ENCODE data around the gene TUBG1. TPM values are rescaled to one million over a fixed set of nuclear protein-coding genes. Genes with fewer than 3 reads are reported as not detected.
A peak's percentile ranks its signal among the peaks of the same experiment; 100 is the strongest.

The TUBG1 gene
- total RNA-seq, 4 donors from 2014 or later: 15.3 to 45.6 (median 21.6) TPM

DNA sequence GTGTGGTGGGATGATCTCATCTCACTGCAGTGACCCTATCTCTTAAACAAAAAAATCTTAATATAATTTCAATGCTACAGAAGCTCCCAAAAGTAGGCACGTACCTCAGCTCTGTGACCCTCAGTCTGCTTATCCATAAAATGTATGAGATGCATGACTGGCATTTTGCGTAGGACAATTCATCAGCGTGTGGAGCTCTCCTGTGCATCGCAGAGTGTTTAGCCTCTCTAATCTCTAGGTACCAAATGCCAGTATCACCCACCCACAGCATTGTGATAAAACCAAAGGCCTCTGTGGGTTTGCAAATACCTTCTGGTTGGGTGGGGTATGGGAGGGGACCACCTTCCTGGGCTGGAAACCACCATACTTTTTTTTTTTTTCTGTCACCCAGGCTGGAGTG is 30.6 kb downstream of the TUBG1 start:
- WGBS, 2 donors: 86 to 88% methylated on average over 4 of the region's 4 CpGs
- H3K27me3 ChIP-seq: no peaks in the 10 kb centered on the region
- H3K4me1 ChIP-seq: no peaks in the 10 kb centered on the region
- H3K27ac ChIP-seq: no peak overlapping the region
- no peaks in the 10 kb centered on the region for H3K9me3 ChIP-seq
- no peaks in the 10 kb centered on the region for H3K36me3 ChIP-seq
- no peak for TF ChIP-seq POLR2A (IDR thresholded peaks at IDR 0.05)
- no peak for TF ChIP-seq CTCF (IDR thresholded peaks at IDR 0.05)
- TF ChIP-seq EP300 (IDR thresholded peaks at IDR 0.05): no peak
- no peak overlapping the region for H3K4me3 ChIP-seq
- DNase-seq (ENCODE audit: low spot score in 2 of 2): no peak

DNA sequence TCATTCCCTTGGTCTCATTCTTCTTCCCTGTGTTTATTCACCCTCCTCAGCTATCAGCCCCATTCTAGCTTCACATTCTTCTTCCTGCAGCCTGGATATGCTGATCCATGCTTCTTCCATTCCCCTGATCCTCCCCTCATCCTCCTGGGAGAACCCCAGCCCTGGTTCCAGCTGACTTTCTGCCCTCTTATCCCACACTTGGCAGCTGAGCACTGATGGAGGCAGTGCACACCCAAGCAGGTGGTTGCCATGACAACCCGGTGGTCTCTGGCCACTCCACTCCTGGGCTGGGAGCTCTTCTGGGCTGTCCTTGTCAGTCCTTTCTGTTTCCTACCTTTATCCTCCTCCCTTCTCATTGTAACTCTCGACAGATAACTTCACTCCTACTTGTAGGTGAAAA is 32.9 kb downstream of the TUBG1 start:
- H3K36me3 ChIP-seq: no peaks in the 10 kb centered on the region
- no peak for DNase-seq (ENCODE audit: low spot score in 2 of 2)
- H3K4me3 ChIP-seq: no peak overlapping the region
- H3K27me3 ChIP-seq: no peaks in the 10 kb centered on the region
- no peaks in the 10 kb centered on the region for H3K4me1 ChIP-seq
- TF ChIP-seq CTCF (IDR thresholded peaks at IDR 0.05) (no peak), POLR2A (IDR thresholded peaks at IDR 0.05) (no peak), EP300 (IDR thresholded peaks at IDR 0.05) (no peak)
- H3K9me3 ChIP-seq: no peaks in the 10 kb centered on the region
- 39 to 43% methylated on average over 2 of the region's 2 CpGs for WGBS, 2 donors
- H3K27ac ChIP-seq: no peak overlapping the region

DNA sequence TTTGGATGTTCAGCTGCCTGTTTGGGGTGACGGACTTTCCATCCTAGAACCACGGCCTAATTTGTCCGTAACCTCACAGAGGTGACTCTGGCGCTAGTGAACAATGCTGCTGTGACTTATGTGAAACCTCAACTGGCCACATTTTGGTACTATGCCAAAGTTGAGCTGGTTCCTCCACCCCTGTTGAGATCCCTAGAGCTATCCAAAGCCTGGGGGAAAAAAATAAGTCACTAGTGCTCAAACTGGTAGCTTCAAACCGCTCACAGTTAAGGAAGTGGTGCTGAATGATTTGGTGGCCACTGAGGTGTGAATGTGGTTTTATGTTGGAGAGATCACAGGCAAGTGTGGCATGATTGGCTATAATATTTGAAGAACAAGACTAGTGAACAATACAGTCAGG is 38.3 kb downstream of the TUBG1 start:
- Histone ChIP-seq H3K27ac (no peak overlapping the region), H3K9me3 (no peaks in the 10 kb centered on the region), H3K4me1 (no peaks in the 10 kb centered on the region), H3K4me3 (no peak overlapping the region), H3K27me3 (no peaks in the 10 kb centered on the region), H3K36me3 (no peaks in the 10 kb centered on the region)
- DNase-seq (ENCODE audit: low spot score in 2 of 2): no peak
- no peak for TF ChIP-seq EP300 (IDR thresholded peaks at IDR 0.05)
- TF ChIP-seq POLR2A (IDR thresholded peaks at IDR 0.05): no peak
- no peak for TF ChIP-seq CTCF (IDR thresholded peaks at IDR 0.05)
- WGBS, 2 donors: 74 to 76% methylated on average over 5 of the region's 5 CpGs

GRCh38 chr17:42651392-42651791 is 41.9 kb downstream of the TUBG1 start:
- no peak overlapping the region for H3K27ac ChIP-seq
- H3K27me3 ChIP-seq: no peaks in the 10 kb centered on the region
- 71 to 78% methylated on average over 4 of the region's 4 CpGs for WGBS, 2 donors
- no peaks in the 10 kb centered on the region for H3K9me3 ChIP-seq
- H3K4me1 ChIP-seq: peaks cover 0 to 14% (median 0%) of the 10 kb centered on the region in 4 donors
- H3K36me3 ChIP-seq: no peaks in the 10 kb centered on the region
- H3K4me3 ChIP-seq: no peak overlapping the region
- no peak for TF ChIP-seq CTCF (IDR thresholded peaks at IDR 0.05)
- TF ChIP-seq POLR2A (IDR thresholded peaks at IDR 0.05): no peak
- DNase-seq (ENCODE audit: low spot score in 2 of 2): no peak

- Histone ChIP-seq H3K36me3 (no peaks in the 10 kb centered on the region), H3K27me3 (no peaks in the 10 kb centered on the region), H3K9me3 (no peaks in the 10 kb centered on the region), H3K4me3 (peak overlapping the region; percentile 23 to 48 (median 34)), H3K27ac (peak overlapping the region; percentile 68 to 90 (median 78)), H3K4me1 (peaks cover 0 to 14% (median 0%) of the 10 kb centered on the region in 4 donors)
- peak; percentile 48 to 61 for DNase-seq (ENCODE audit: low spot score in 2 of 2)
- 23 to 25% methylated on average over 41 to 42 of the region's 42 CpGs for WGBS, 2 donors
- peak; percentile 42 to 67 for TF ChIP-seq EP300 (IDR thresholded peaks at IDR 0.05)
- TF ChIP-seq POLR2A (IDR thresholded peaks at IDR 0.05): no peak
Measured at GRCh38 chr17:42653179-42654124, 44.0 kb downstream of the TUBG1 start.

Data from tibial nerve (tissue), 4 donors.